ENCODE measurements around the gene HOXA6.

The HOXA6 gene

DNA sequence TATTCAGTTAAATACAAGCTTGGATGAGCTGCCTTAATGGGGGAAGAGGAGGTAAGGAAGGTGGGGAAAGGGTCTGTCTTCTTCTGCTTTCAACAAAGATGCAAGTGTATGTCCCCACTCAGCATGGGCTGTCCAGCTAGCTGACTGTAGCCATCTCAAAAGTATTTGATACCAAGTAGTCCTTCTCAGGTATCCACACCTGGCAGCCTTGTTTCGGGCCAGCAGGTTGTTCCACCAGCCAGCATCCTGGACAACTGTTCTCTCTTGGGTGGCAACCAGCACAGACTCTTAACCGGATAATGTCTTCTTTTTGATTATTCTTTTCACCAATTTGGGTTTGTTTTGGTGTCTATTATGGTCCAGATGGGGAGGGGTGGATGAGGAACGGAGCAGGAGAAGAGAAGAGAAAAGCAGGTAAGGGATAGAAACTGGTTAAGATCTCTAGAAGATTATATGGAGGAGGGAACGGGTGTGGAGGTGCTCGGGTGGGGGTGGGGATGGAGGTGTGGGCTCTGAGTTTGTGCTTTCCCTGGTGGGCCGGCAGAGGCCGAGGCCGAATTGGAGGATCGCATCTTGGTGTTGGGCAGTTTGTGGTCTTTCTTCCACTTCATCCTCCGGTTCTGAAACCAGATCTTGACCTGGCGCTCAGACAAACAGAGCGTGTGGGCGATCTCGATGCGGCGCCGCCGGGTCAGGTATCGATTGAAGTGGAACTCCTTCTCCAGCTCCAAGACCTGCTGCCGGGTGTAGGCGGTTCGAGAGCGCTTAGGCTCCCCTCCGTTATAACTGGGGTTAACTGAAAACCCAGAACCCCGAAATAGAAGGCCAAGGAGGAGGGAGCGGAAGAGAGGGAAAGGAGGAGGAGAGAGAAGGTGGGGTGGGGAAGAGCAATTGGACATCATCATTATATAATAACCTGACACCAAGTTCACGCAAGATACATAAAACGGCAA, 18.5 kb downstream of the HOXA6 start:
- no peaks in the 10 kb centered on the region for H3K9me3 Mint-ChIP-seq
- peaks cover 4% of the 10 kb centered on the region for H3K4me1 Mint-ChIP-seq
- H3K4me3 Mint-ChIP-seq: no peak overlapping the region
- H3K27me3 Mint-ChIP-seq: peaks cover 38% of the 10 kb centered on the region
- no peak overlapping the region for H3K27ac Mint-ChIP-seq
- DNase-seq: no peak
- CTCF ChIA-PET: interaction anchor here (1.3 to 1.6 kb wide), 2 partner anchors 9 to 21 kb away, joined by 3 to 4 read pairs; no protein-coding TSS in a partner anchor
- no peaks in the 10 kb centered on the region for H3K36me3 Mint-ChIP-seq

DNA sequence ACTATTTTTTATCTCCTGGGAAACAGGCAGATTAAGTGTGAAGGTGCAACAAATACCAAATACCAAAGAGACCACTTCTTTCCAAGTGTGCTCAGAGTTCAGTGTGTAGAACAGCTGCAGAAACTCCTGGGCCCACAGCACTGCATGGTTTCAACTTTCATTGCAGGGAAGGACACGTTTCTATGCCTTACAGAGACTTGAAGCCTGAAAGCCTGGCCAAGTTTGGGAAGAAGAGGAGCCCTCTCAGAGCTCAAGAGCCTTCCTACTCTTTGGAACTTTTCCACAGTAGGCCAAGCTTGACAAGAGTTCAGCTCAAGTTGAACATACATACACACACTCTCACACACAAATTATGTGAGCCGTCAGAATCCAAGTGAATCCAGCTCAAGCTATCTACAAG, 19.5 kb downstream of the HOXA6 start:
- Mint-ChIP-seq H3K9me3 (no peaks in the 10 kb centered on the region), H3K4me3 (no peak overlapping the region), H3K27me3 (peaks cover 35% of the 10 kb centered on the region), H3K36me3 (no peaks in the 10 kb centered on the region), H3K4me1 (no peaks in the 10 kb centered on the region), H3K27ac (no peak overlapping the region)
- no peak for DNase-seq
- CTCF ChIA-PET: interaction anchor here (1.3 to 1.6 kb wide), 2 partner anchors 8 to 22 kb away, joined by 3 to 4 read pairs; no protein-coding TSS in a partner anchor

DNA sequence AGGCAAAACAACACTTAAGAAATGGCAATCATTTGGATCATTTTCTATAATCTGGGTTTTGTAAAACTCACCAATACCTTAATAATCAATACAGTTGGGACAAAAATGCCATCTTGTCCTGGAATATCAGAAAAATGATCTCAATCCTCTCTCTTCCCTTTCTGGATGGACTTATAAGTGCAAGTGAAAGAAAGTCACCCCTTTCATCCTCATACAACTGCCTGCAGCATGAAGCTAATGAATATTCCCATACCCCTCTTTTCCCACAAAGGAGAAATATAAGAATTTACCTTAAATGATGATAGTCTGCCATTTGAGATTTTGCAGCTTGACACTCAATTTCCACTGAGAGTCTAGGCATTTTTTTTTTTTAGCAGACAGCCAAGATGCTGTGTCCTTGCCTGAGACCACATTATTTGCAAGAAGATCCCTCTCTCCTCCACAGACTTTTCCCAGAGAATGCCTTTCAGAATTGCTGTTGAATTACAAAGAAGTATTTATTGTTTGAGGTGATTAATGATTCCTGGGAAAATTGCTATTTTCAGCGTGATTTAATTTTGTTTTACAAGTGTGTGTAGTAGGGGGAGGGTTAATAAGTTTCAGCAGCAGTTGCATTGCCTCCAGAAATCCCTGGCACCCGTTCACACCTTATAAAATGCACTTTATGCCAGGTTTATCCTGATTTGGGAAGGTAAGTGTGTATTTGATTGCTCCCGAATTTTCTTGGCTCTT, 20.8 kb downstream of the HOXA6 start:
- CTCF ChIA-PET: no interaction called here
- no peaks in the 10 kb centered on the region for H3K36me3 Mint-ChIP-seq
- DNase-seq: no peak
- H3K27ac Mint-ChIP-seq: no peak overlapping the region
- H3K9me3 Mint-ChIP-seq: no peaks in the 10 kb centered on the region
- H3K27me3 Mint-ChIP-seq: peaks cover 33% of the 10 kb centered on the region
- no peak overlapping the region for H3K4me3 Mint-ChIP-seq
- no peaks in the 10 kb centered on the region for H3K4me1 Mint-ChIP-seq

DNA sequence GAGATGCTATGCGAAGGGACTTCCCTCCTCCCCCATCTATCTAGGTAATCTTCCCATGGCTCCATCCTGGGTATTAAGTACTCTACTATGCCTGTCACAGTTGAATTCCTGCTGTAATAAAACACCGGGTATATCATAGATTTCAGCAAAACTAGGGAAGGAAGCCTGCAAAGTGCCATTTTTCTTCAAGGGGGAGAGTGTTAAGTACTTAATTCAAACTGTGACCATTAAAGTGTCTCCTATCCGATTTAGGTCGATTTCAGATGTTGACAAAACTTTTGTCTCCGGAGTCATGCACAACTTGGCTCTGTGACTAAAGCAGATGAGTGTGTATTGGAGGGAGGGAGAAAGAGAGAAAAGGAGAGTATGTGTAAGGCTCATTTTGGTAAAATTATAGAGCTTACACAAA, 21.6 kb downstream of the HOXA6 start:
- DNase-seq: no peak
- no peak overlapping the region for H3K4me3 Mint-ChIP-seq
- H3K4me1 Mint-ChIP-seq: no peaks in the 10 kb centered on the region
- CTCF ChIA-PET: no interaction called here
- H3K36me3 Mint-ChIP-seq: no peaks in the 10 kb centered on the region
- H3K27ac Mint-ChIP-seq: no peak overlapping the region
- H3K27me3 Mint-ChIP-seq: peaks cover 26% of the 10 kb centered on the region
- H3K9me3 Mint-ChIP-seq: no peaks in the 10 kb centered on the region

DNA sequence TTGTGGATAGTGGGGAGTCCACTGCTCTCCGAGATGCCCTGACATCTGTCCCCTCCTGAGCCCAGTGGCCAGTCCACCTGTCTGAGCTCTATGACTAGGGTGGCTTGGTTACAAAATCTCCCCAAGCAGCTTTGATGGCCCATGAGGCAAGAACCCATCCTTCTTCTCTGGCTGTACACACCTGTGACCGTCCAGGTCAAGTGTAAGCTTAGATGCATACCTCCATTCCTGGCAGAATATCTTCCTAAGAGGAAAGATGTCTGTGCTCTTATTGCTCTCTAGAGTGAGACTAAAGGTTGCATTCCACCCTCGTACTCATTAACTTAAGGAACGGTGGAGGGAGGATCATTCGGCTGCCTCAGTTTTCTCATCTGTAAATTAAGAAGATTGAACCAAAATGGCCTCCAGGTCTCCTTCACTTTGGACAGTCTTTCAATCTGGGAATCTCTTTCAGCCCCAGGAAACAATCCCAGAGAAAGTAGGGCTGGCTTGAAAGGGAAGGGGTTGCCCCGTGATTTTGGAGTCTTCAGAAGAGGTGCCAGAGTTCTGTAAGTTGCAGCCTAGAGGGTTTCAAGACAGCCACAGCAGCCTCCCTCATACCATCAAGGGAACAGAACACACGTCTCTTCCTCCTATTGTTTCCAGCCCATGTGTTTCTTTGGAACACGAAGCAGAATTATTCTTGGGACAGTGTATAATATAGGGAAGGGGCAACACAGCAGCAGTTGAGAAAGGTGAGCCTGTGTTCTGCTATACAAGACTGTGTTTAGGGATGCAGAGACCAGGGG, 22.5 kb downstream of the HOXA6 start:
- Mint-ChIP-seq H3K9me3 (no peaks in the 10 kb centered on the region), H3K27me3 (peaks cover 26% of the 10 kb centered on the region), H3K4me1 (no peaks in the 10 kb centered on the region), H3K4me3 (no peak overlapping the region), H3K36me3 (no peaks in the 10 kb centered on the region), H3K27ac (no peak overlapping the region)
- no peak for DNase-seq
- CTCF ChIA-PET: no interaction called here

DNA sequence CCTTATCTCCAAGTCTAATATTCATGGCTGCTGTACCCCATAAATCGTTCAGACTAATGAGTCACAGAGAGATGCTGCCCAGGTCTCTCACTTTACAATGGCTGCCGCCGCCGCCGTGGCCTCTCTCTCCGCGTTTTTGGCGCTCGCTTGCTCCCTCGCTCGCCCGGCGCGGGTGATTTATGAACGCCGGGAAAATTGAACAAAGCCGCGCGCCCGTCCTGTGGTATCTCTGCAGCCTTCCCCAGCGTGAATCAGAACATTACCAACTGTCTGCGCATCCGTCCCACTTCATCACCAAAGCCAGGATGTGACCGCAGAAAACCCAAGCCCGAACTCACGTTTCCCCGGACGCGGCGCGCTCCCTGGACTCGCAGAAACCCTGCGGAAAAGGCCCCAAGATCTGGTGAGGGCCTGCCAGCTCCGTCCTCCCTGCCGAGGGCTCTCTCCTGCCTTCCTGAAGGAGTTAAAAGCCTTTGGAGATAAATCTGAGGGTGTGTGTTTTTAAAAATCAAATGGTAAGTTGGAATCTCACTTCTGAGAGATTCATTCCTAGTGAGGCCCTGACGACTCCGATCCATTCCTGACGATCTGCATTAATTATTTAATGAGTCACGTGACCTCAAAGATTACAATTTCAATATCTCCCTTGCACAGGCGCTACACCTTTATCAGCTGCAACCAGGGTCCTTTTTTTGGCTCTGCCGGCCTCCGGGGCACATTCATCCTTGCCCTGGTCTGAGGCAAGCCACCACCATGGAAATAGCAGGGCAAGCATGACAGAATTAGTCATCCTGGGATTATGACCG, 23.3 kb downstream of the HOXA6 start:
- no peak overlapping the region for H3K27ac Mint-ChIP-seq
- CTCF ChIA-PET: no interaction called here
- peaks cover 26% of the 10 kb centered on the region for H3K27me3 Mint-ChIP-seq
- H3K4me3 Mint-ChIP-seq: no peak overlapping the region
- no peaks in the 10 kb centered on the region for H3K36me3 Mint-ChIP-seq
- DNase-seq: no peak
- H3K4me1 Mint-ChIP-seq: no peaks in the 10 kb centered on the region
- no peaks in the 10 kb centered on the region for H3K9me3 Mint-ChIP-seq

DNA sequence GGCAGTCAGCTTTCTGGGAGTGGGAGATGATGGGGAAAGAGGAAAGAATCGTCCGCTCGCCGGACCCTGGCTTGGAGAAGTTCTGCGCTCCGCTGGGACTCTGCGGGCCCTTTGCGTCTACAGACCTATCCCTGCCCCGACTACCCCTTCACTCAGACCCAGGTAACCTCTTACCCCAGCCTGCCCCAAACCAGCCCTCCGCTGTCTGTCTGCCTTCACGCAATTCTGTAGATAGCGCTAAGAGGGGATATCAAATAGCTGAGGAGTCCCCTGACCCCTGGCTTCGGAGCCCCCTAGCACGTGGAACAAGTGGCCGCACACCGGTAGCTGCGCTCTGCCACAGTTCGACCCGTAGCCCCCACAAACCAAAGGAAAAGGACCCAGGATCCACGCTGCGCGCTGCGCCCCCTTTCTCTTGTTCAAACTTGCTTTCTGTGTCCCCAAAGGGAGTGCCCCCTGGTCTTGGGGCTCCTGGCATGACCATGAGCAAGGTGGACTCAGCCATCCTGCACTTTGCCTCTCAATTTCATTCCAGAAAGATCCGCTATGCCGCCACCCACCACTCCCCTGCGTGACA, 24.0 kb downstream of the HOXA6 start:
- no peak overlapping the region for H3K27ac Mint-ChIP-seq
- no peaks in the 10 kb centered on the region for H3K4me1 Mint-ChIP-seq
- no peak overlapping the region for H3K4me3 Mint-ChIP-seq
- peaks cover 19% of the 10 kb centered on the region for H3K27me3 Mint-ChIP-seq
- CTCF ChIA-PET: no interaction called here
- H3K9me3 Mint-ChIP-seq: no peaks in the 10 kb centered on the region
- H3K36me3 Mint-ChIP-seq: no peaks in the 10 kb centered on the region
- DNase-seq: no peak

DNA sequence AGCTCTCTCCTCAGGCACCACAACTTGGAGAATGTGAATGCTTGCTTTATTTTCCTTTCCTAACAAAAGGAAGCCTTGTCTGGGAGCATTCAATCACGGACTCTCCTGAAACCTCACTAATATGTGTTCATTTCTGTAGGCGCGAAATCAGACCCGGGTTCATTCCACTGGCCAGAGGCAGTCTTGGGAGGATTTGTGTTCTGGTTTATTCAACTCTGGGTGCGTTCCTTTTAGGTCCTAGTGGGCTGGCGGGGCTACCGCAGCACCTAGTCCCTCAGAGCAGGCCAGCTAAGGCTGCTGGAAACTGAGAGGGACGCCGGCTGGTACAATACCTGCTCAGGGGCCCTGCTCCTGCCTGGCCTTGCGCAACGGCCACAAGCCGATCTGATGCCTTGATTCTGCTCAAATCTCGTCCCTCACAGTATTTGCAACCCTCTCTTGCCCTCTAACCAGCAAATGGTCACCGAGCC, 24.5 kb downstream of the HOXA6 start:
- H3K36me3 Mint-ChIP-seq: no peaks in the 10 kb centered on the region
- no peaks in the 10 kb centered on the region for H3K9me3 Mint-ChIP-seq
- DNase-seq: no peak
- CTCF ChIA-PET: no interaction called here
- H3K27me3 Mint-ChIP-seq: peaks cover 19% of the 10 kb centered on the region
- no peak overlapping the region for H3K27ac Mint-ChIP-seq
- no peaks in the 10 kb centered on the region for H3K4me1 Mint-ChIP-seq
- H3K4me3 Mint-ChIP-seq: no peak overlapping the region

DNA sequence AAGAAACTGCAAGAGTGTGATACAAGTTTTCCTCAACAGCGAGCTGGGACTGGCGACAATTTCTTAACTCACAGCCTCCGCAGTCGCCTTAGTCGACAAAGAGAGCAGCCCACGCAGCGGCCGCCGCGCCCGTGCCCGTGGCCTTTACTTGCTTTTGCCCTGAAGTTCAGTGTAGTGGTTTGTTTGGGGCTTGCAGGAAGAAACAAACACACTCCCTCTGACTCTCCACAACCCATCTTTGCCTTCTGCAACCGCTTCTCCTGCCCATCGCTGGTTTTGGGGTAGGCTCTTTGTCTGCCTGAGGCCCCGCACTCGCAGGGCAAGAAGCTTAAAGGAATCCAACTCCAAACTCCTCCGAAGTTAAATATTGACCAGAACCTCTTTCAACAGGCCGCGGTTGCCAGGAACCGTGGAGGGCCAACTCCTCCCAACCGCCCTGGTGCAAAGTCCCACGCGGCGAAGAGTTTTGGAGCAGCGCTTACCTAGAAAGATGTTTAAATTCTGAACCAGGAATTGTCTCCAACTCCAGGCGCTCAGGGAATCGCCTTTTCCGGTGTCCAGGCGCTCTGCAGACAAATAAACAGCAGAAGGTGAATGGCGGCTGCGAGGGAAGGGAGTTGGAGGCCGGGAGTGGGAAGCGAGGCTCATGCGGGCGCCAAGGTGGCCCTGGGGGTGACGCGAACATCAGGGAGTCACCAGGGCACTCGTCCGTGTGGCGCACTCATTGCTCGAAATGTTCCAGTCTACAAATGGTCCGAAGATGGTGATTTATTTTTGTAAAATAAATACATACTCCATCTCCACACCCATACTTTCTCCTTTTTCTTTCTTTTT, 25.3 kb downstream of the HOXA6 start:
- no peak for DNase-seq
- no peak overlapping the region for H3K27ac Mint-ChIP-seq
- no peaks in the 10 kb centered on the region for H3K9me3 Mint-ChIP-seq
- H3K4me1 Mint-ChIP-seq: no peaks in the 10 kb centered on the region
- H3K4me3 Mint-ChIP-seq: no peak overlapping the region
- H3K27me3 Mint-ChIP-seq: peaks cover 18% of the 10 kb centered on the region
- CTCF ChIA-PET: no interaction called here
- H3K36me3 Mint-ChIP-seq: no peaks in the 10 kb centered on the region

DNA sequence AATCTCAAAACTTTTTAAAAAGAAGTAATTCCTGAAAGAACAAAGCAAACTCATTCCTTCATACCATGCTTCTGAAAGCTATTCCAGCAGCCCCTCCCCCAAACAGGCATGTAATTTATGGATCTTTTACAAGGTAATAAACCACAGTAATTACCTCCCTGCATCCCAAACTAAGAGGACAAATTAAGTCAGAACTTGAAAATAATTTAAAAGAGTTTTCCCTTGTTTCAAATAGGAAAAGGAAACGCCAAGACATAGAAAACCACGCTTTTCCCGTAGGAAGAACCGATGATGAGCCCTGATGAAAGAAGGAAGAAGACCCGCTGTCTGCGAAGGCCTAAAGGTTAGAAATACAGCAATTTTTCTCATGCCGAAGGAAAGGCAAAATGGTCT, 25.9 kb downstream of the HOXA6 start:
- Mint-ChIP-seq H3K4me1 (no peaks in the 10 kb centered on the region), H3K36me3 (no peaks in the 10 kb centered on the region), H3K4me3 (no peak overlapping the region), H3K27ac (no peak overlapping the region), H3K27me3 (peaks cover 15% of the 10 kb centered on the region), H3K9me3 (no peaks in the 10 kb centered on the region)
- CTCF ChIA-PET: no interaction called here
- no peak for DNase-seq

DNA sequence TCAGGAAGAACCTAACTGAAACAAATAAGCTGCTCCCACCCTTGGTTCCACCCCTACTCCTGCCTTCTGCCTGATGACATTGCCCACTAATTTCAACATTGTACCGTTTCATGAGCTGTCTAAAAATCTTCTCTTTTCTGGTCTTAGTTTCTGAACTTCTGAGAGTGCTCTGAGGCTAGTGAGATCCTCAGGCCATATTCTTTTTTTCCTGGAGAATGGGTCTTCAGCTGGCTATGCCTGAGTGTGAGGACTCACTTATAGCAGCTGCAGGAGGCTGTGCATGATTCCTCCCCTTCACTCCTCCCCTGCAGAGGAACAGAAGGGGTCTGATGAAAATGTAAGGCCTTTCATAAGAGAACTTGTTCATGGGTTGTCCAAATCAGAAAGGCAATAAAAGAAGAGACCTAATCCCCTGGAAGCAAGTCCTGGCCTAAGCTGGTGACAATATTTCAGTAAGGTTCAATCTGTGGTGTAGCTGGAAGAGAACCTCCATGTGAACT, 28.1 kb downstream of the HOXA6 start:
- DNase-seq: no peak
- CTCF ChIA-PET: interaction anchor here (0.9 kb wide), 1 partner anchor 9 kb away, joined by 3 read pairs; no protein-coding TSS in a partner anchor
- Mint-ChIP-seq H3K4me3 (no peak overlapping the region), H3K4me1 (no peaks in the 10 kb centered on the region), H3K9me3 (no peaks in the 10 kb centered on the region), H3K36me3 (no peaks in the 10 kb centered on the region), H3K27ac (no peak overlapping the region), H3K27me3 (peaks cover 14% of the 10 kb centered on the region)

DNA sequence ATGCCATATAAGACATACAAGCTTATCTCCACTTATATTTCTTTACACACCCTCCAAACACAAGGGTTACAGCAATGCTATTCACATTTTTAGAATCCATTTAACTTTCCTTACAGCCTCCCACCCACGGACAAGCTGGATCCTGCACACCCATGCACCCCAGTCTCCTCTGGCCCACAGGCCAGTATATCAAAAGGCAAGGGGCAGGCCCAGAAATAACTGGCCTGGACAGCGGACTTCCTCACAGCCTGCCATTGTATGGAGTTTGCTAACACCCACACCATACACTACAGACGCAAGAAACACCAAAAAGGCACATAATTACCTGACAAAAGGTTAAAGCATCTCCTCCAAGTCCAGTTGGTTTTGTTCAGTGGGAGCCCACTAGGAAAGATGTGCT, 29.0 kb downstream of the HOXA6 start:
- CTCF ChIA-PET: interaction anchor here (1.4 kb wide), 1 partner anchor 43 kb away, joined by 4 read pairs; no protein-coding TSS in a partner anchor

More for the DNA sequence above, 29.0 kb downstream of the HOXA6 start:
- Mint-ChIP-seq H3K27ac (no peak overlapping the region), H3K4me1 (no peaks in the 10 kb centered on the region), H3K4me3 (no peak overlapping the region), H3K9me3 (no peaks in the 10 kb centered on the region), H3K36me3 (no peaks in the 10 kb centered on the region), H3K27me3 (peaks cover 12% of the 10 kb centered on the region)
- DNase-seq: no peak

Measured in activated naive CD4-positive, alpha-beta T cell treated with anti-CD3 and anti-CD28 coated beads, Interleukin-2, amount 10 ng/mL, durations not matched to agents 7 days and 5 days (primary cell).